Liver (tissue), 3 donors: Measurements from ENCODE around the gene AFF4.

ENCODE experiments used
- CTCF ChIP-seq: fragments of 150-350 bp; IDR thresholded peaks from 2 replicates; pipeline ENCODE4 v1.5.1; 2017; ENCODE audit warnings: improper control_type of control experiment, low read depth, low read length; ENCODE audit not compliant: missing input control
- EGR1 ChIP-seq, 2 donors: IDR thresholded peaks; 2 replicates each; pipeline ENCODE4 v1.6.1; 2016 to 2018; ENCODE audit warnings: antibody characterized with exemption in 2 of 2, low read depth in 2 of 2
- GABPA ChIP-seq, 2 donors: IDR thresholded peaks in 1 of 2; conservative IDR thresholded peaks in 1 of 2; 2 replicates each; pipeline ENCODE4 v1.6.1; 2016; ENCODE audit warnings: antibody characterized with exemption in 2 of 2, mild to moderate bottlenecking in 1 of 2, moderate library complexity in 1 of 2
- RAD21 ChIP-seq, 2 donors: IDR thresholded peaks; 2 replicates each; pipeline ENCODE4 v1.6.1; 2016; ENCODE audit warnings: antibody characterized with exemption in 2 of 2, mild to moderate bottlenecking in 2 of 2
- SP1 ChIP-seq: IDR thresholded peaks from 2 replicates; pipeline ENCODE4 v1.6.1; 2018; ENCODE audit warnings: antibody characterized with exemption, mild to moderate bottlenecking
- TAF1 ChIP-seq: conservative IDR thresholded peaks from 2 replicates; pipeline ENCODE4 v1.6.1; 2016; ENCODE audit warnings: antibody characterized with exemption, mild to moderate bottlenecking
- TF ChIP-seq, protein P1 (sequence below): IDR thresholded peaks from 2 replicates; pipeline ENCODE4 v1.6.1; 2016; ENCODE audit warnings: antibody characterized with exemption, mild to moderate bottlenecking
- donor health status: healthy.
- donor health status: healthy.

- peak; percentile 63 for TF ChIP-seq SP1
- no peak for TF ChIP-seq CTCF
- peak in 1 of 2 donors; percentile 26 for TF ChIP-seq RAD21 (IDR thresholded peaks at IDR 0.05)
- peak in 1 of 2 donors; percentile 25 for TF ChIP-seq GABPA (IDR thresholded peaks at IDR 0.05 in 1 of 2, conservative IDR thresholded peaks at IDR 0.05 in 1 of 2)
- TF ChIP-seq, protein P1, sequence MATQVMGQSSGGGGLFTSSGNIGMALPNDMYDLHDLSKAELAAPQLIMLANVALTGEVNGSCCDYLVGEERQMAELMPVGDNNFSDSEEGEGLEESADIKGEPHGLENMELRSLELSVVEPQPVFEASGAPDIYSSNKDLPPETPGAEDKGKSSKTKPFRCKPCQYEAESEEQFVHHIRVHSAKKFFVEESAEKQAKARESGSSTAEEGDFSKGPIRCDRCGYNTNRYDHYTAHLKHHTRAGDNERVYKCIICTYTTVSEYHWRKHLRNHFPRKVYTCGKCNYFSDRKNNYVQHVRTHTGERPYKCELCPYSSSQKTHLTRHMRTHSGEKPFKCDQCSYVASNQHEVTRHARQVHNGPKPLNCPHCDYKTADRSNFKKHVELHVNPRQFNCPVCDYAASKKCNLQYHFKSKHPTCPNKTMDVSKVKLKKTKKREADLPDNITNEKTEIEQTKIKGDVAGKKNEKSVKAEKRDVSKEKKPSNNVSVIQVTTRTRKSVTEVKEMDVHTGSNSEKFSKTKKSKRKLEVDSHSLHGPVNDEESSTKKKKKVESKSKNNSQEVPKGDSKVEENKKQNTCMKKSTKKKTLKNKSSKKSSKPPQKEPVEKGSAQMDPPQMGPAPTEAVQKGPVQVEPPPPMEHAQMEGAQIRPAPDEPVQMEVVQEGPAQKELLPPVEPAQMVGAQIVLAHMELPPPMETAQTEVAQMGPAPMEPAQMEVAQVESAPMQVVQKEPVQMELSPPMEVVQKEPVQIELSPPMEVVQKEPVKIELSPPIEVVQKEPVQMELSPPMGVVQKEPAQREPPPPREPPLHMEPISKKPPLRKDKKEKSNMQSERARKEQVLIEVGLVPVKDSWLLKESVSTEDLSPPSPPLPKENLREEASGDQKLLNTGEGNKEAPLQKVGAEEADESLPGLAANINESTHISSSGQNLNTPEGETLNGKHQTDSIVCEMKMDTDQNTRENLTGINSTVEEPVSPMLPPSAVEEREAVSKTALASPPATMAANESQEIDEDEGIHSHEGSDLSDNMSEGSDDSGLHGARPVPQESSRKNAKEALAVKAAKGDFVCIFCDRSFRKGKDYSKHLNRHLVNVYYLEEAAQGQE = no peak
- no peak for TF ChIP-seq TAF1
- TF ChIP-seq EGR1 (IDR thresholded peaks at IDR 0.05; ENCODE audit: low read depth in 2 of 2) = no peak
Observed at GRCh38 chr5:132849347-132849746, 114.1 kb downstream of the AFF4 start.
